HepG2 (cell line): ENCODE results near the gene TNS1. TPM values are rescaled to one million over a fixed set of nuclear protein-coding genes. Genes with fewer than 3 reads are reported as not detected.
A peak's percentile ranks its signal among the peaks of the same experiment; 100 is the strongest.

Source experiments
- CREB1 ChIP-seq, 2 experiments: fragments of 450-650 bp in 1 of 2; IDR thresholded peaks; 2 replicates each; pipeline ENCODE4 v1.6.1; 2016 to 2017; ENCODE audit warnings: control low read depth in 1 of 2, mild to moderate bottlenecking in 1 of 2, missing compliant biosample characterization in 1 of 2, missing genetic modification characterization in 1 of 2
- FLYWCH1 ChIP-seq: sonication (generic); formaldehyde crosslinking; IDR thresholded peaks from 2 replicates; pipeline ENCODE4 v1.8.1; 2023; ENCODE audit warnings: mild to moderate bottlenecking, missing genetic modification reagents
- FOXO4 ChIP-seq: sonication (generic); formaldehyde crosslinking; conservative IDR thresholded peaks from 2 replicates; pipeline ENCODE4 v1.8.1; 2023; ENCODE audit warnings: missing genetic modification reagents
- HDAC1 ChIP-seq: sonication (generic); formaldehyde crosslinking; IDR thresholded peaks from 2 replicates; pipeline ENCODE4 v1.5.1; 2020; ENCODE audit warnings: mild to moderate bottlenecking, missing genetic modification reagents
- HDAC6 ChIP-seq: fragments of 200-600 bp; sonication (generic); IDR thresholded peaks from 2 replicates; pipeline ENCODE4 v1.7.0; 2017; ENCODE audit warnings: mild to moderate bottlenecking, antibody characterized with exemption, low read length, low read depth
- IRX3 ChIP-seq: sonication (generic); formaldehyde crosslinking; IDR thresholded peaks from 2 replicates; pipeline ENCODE4 v1.8.1; 2023; ENCODE audit warnings: mild to moderate bottlenecking, low read depth, missing genetic modification reagents, borderline replicate concordance
- NR0B2 ChIP-seq: sonication (generic); formaldehyde crosslinking; IDR thresholded peaks from 2 replicates; pipeline ENCODE4 v1.4.0; 2020; ENCODE audit warnings: mild to moderate bottlenecking, missing genetic modification reagents
- REPIN1 ChIP-seq: sonication (generic); formaldehyde crosslinking; IDR thresholded peaks from 2 replicates; pipeline ENCODE4 v1.8.0; 2022; ENCODE audit warnings: missing genetic modification reagents, low read depth, mild to moderate bottlenecking, borderline replicate concordance
- RFX3 ChIP-seq: IDR thresholded peaks from 2 replicates; pipeline ENCODE4 v1.6.1; 2016; ENCODE audit warnings: missing biosample characterization, missing genetic modification reagents
- SAP130 ChIP-seq: IDR thresholded peaks from 2 replicates; pipeline ENCODE4 v1.6.1; 2016; ENCODE audit warnings: low read depth
- SNAPC2 ChIP-seq: sonication (generic); formaldehyde crosslinking; IDR thresholded peaks from 2 replicates; pipeline ENCODE4 v1.8.1; 2022; ENCODE audit warnings: mild to moderate bottlenecking, missing genetic modification reagents
- SRSF9 ChIP-seq: fragments of 200-400 bp; formaldehyde crosslinking; IDR thresholded peaks from 2 replicates; pipeline ENCODE4 v1.6.1; 2018; ENCODE audit warnings: borderline replicate concordance, mild to moderate bottlenecking, low read depth, low read length; ENCODE audit not compliant: insufficient read depth, poor library complexity, severe bottlenecking
- THRA ChIP-seq: sonication (generic); formaldehyde crosslinking; IDR thresholded peaks from 2 replicates; pipeline ENCODE4 v1.4.0; 2020; ENCODE audit warnings: missing genetic modification reagents, borderline replicate concordance
- TOE1 ChIP-seq: sonication (generic); formaldehyde crosslinking; IDR thresholded peaks from 2 replicates; pipeline ENCODE4 v1.4.0; 2020; ENCODE audit warnings: mild to moderate bottlenecking, missing genetic modification reagents
- ZBTB8A ChIP-seq: sonication (generic); formaldehyde crosslinking; IDR thresholded peaks from 2 replicates; pipeline ENCODE4 v1.4.0; 2020; ENCODE audit warnings: mild to moderate bottlenecking, low read depth, missing genetic modification reagents, borderline replicate concordance
- ZKSCAN5 ChIP-seq: sonication (generic); formaldehyde crosslinking; IDR thresholded peaks from 2 replicates; pipeline ENCODE4 v1.5.1; 2020; ENCODE audit warnings: mild to moderate bottlenecking, missing genetic modification reagents
- ZNF317 ChIP-seq: sonication (generic); formaldehyde crosslinking; IDR thresholded peaks from 2 replicates; pipeline ENCODE4 v1.5.0; 2020; ENCODE audit warnings: mild to moderate bottlenecking, missing genetic modification reagents
- ZNF432 ChIP-seq: sonication (generic); formaldehyde crosslinking; IDR thresholded peaks from 2 replicates; pipeline ENCODE4 v1.5.0; 2020; ENCODE audit warnings: missing genetic modification reagents, mild to moderate bottlenecking, borderline replicate concordance
- ZNF576 ChIP-seq: sonication (generic); formaldehyde crosslinking; IDR thresholded peaks from 2 replicates; pipeline ENCODE4 v1.4.0; 2020; ENCODE audit warnings: mild to moderate bottlenecking, missing genetic modification reagents
- ZNF615 ChIP-seq: sonication (generic); formaldehyde crosslinking; IDR thresholded peaks from 2 replicates; pipeline ENCODE4 v1.5.0; 2020; ENCODE audit warnings: mild to moderate bottlenecking, missing genetic modification reagents, borderline replicate concordance
- ZNF746 ChIP-seq: sonication (generic); formaldehyde crosslinking; IDR thresholded peaks from 2 replicates; pipeline ENCODE4 v1.8.0; 2022; ENCODE audit warnings: mild to moderate bottlenecking, missing genetic modification reagents
- ZNF747 ChIP-seq: sonication (generic); formaldehyde crosslinking; IDR thresholded peaks from 2 replicates; pipeline ENCODE4 v1.8.1; 2023; ENCODE audit warnings: missing genetic modification reagents, mild to moderate bottlenecking, borderline replicate concordance
- ZNF773 ChIP-seq: sonication (generic); formaldehyde crosslinking; IDR thresholded peaks from 2 replicates; pipeline ENCODE4 v1.4.0; 2020; ENCODE audit warnings: missing genetic modification reagents, borderline replicate concordance
- ZNF777 ChIP-seq: sonication (generic); formaldehyde crosslinking; IDR thresholded peaks from 2 replicates; pipeline ENCODE4 v1.4.0; 2020; ENCODE audit warnings: missing genetic modification reagents
- ZNF780A ChIP-seq: sonication (generic); formaldehyde crosslinking; IDR thresholded peaks from 2 replicates; pipeline ENCODE4 v1.8.0; 2022; ENCODE audit warnings: mild to moderate bottlenecking, missing genetic modification reagents, moderate library complexity
- ZNF878 ChIP-seq: sonication (generic); formaldehyde crosslinking; IDR thresholded peaks from 2 replicates; pipeline ENCODE4 v1.8.1; 2023; ENCODE audit warnings: mild to moderate bottlenecking, missing genetic modification reagents, moderate library complexity
- ZZZ3 ChIP-seq: sonication (generic); formaldehyde crosslinking; IDR thresholded peaks from 2 replicates; pipeline ENCODE4 v1.4.0; 2020; ENCODE audit warnings: missing genetic modification reagents, mild to moderate bottlenecking, borderline replicate concordance
- polyA plus RNA-seq, 8 experiments: library from polyadenylated mRNA; depleted of rRNA in 3 of 8; stranded (reverse) in 7 of 8; unstranded in 1 of 8; fragments of >200 nt; fragmentation: Illumina TruSeq in 4 of 8; extraction: Trizol in 4 of 8; gene quantifications; 2 replicates each; pipeline versions ENCODE4 v1.2.1 to v1.2.3, GENCODE V29; 2011 to 2016; ENCODE audit warnings: low read depth in 4 of 8, missing spikeins in 1 of 8, mixed read lengths in 1 of 8; ENCODE audit not compliant: insufficient read depth in 1 of 8
- total RNA-seq, 5 experiments: library from RNA; depleted of rRNA; stranded (reverse); fragments of >200 nt; fragmentation: Illumina TruSeq; extraction: Trizol; gene quantifications; 2 replicates each; pipeline ENCODE4 v1.2.3, GENCODE V29; 2016; ENCODE audit warnings: low read depth in 1 of 5

TNS1 gene
- total and polyA plus RNA-seq, 2 of the 13 experiments (the other 11 are each of a cell fraction or from before 2014, with no cell fraction given), result 1.9 to 118 TPM

- TF ChIP-seq THRA (CRISPR knock-in tag), result peak; percentile 97
- no peak for TF ChIP-seq ZKSCAN5 (CRISPR knock-in tag)
- TF ChIP-seq HDAC1, result peak; percentile 99
- peak; percentile 99 for TF ChIP-seq ZNF747 (CRISPR knock-in tag)
- peak; percentile 96 for TF ChIP-seq ZNF317 (CRISPR knock-in tag)
- peak; percentile 93 for TF ChIP-seq SNAPC2 (CRISPR knock-in tag)
- TF ChIP-seq ZBTB8A (CRISPR knock-in tag), result no peak
- peak; percentile 99 for TF ChIP-seq SAP130
- TF ChIP-seq ZNF878 (CRISPR knock-in tag), result peak; percentile 97
- peak; percentile 92 for TF ChIP-seq CREB1 (IDR thresholded peaks at IDR 0.05)
- no peak for TF ChIP-seq CREB1 (CRISPR knock-in tag; IDR thresholded peaks at IDR 0.05)
- no peak for TF ChIP-seq HDAC6
- peak; percentile 78 for TF ChIP-seq ZNF777 (CRISPR knock-in tag)
- TF ChIP-seq ZNF615 (CRISPR knock-in tag), result peak; percentile 22; the same call in 1 of the 2 replicates
- no peak for TF ChIP-seq ZNF432
- peak; percentile 71; the same call in 1 of the 2 replicates for TF ChIP-seq NR0B2 (CRISPR knock-in tag)
- TF ChIP-seq IRX3 (CRISPR knock-in tag), result peak; percentile 95
- no peak for TF ChIP-seq SRSF9
- no peak; the same call in 1 of the 2 replicates for TF ChIP-seq RFX3 (CRISPR knock-in tag)
- peak; percentile 96; the same call in 1 of the 2 replicates for TF ChIP-seq ZNF780A (CRISPR knock-in tag)
- peak; percentile 99 for TF ChIP-seq ZNF746
- TF ChIP-seq FOXO4 (CRISPR knock-in tag), result no peak
- peak; percentile 85 for TF ChIP-seq ZZZ3 (CRISPR knock-in tag)
- no peak for TF ChIP-seq ZNF576
- peak; percentile 33; the same call in 1 of the 2 replicates for TF ChIP-seq TOE1
- peak; percentile 86 for TF ChIP-seq REPIN1 (CRISPR knock-in tag)
- 0 out of 2 replicates have a peak, but pooled peaks have one; percentile 81 for TF ChIP-seq FLYWCH1 (CRISPR knock-in tag)
- TF ChIP-seq ZNF773, result no peak
Observed at GRCh38 chr2:217902379-217903141, 100.2 kb downstream of the TNS1 start (continued).
